ENCODE results near the gene FASTKD1. TPM values are rescaled to one million over a fixed set of nuclear protein-coding genes. Genes with fewer than 3 reads are reported as not detected.

Gene FASTKD1
- total and polyA plus RNA-seq, 10 of the 15 experiments (the other 5 are each of a cell fraction or from before 2014, with no cell fraction given), result 45.6 to 76.1 (median 63.4) TPM

DNA sequence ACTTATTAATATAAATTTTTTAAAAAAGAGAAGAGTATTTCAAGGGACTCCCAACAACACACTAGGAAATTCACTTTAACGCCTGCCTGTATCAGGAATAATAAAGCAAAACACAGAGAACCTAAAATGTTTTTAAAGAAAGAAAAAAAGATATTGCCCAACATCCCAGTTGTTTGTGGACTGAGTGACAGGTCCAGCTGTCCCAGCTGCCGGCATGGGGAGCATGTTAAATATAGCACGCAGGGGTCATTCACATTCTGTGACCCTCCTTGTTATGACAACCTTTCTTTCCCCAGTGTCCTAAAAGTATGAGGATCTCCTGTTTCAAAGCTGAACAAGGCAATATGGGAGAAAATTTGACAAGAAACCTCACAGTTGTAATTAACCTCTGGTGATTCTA is 59.7 kb downstream of the FASTKD1 start:
- Histone ChIP-seq H3K79me2 (ENCODE audit: control insufficient read depth, insufficient read depth, low read length) (no peaks in the 10 kb centered on the region), H3K4me1 (ENCODE audit: control insufficient read depth, insufficient read depth, low read length) (no peaks in the 10 kb centered on the region), H3K36me3 (ENCODE audit: control insufficient read depth in 2 of 2, insufficient read depth in 2 of 2, low read length in 1 of 2) (no peaks in the 10 kb centered on the region), H3K27me3 (replicated peaks in 1 of 2; ENCODE audit: control insufficient read depth in 2 of 2, insufficient read depth in 2 of 2, low read length in 1 of 2) (no peaks in the 10 kb centered on the region; a peak in 1 of 4 replicates), H3K4me2 (ENCODE audit: control insufficient read depth, insufficient read depth) (no peak overlapping the region), H3K27ac (ENCODE audit: control insufficient read depth, insufficient read depth) (no peak overlapping the region), H3K9me3 (replicated peaks; ENCODE audit: control insufficient read depth, insufficient read depth, low read length) (no peaks in the 10 kb centered on the region), H2AFZ (ENCODE audit: control insufficient read depth, low read depth, low read length) (no peak overlapping the region), H3K4me3 (no peak overlapping the region), H4K20me1 (ENCODE audit: control insufficient read depth, insufficient read depth) (no peaks in the 10 kb centered on the region), H3K9ac (ENCODE audit: control insufficient read depth, insufficient read depth, low read length) (no peak overlapping the region)
- no TSS peak for BruUV-seq (replicated peaks)
- ChIA-PET POLR2A (no interaction called here), RAD21 (ENCODE audit: unreplicated experiment) (no interaction called here), SMC1A (ENCODE audit: uncharacterized antibody, unreplicated experiment) (no interaction called here), CTCF (no interaction called here)
- DNase-seq (ENCODE audit: low read depth, low spot score) (no peak), FAIRE-seq (no peak), ATAC-seq (no peak)
- TF ChIP-seq NBN (IDR thresholded peaks at IDR 0.05), result no peak
- TF ChIP-seq HDGF (IDR thresholded peaks at IDR 0.05), result no peak
- TF ChIP-seq, protein P1, sequence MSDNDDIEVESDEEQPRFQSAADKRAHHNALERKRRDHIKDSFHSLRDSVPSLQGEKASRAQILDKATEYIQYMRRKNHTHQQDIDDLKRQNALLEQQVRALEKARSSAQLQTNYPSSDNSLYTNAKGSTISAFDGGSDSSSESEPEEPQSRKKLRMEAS (IDR thresholded peaks at IDR 0.05; ENCODE audit: low read depth, low read length), result no peak
- TF ChIP-seq, protein P2, sequence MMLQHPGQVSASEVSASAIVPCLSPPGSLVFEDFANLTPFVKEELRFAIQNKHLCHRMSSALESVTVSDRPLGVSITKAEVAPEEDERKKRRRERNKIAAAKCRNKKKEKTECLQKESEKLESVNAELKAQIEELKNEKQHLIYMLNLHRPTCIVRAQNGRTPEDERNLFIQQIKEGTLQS (IDR thresholded peaks at IDR 0.05; ENCODE audit: borderline replicate concordance, extremely low read depth, low read depth, low read length), result no peak
- TF ChIP-seq CBX3 (IDR thresholded peaks at IDR 0.05; ENCODE audit: borderline replicate concordance, low read depth), result no peak
- TF ChIP-seq MEF2A (IDR thresholded peaks at IDR 0.05; ENCODE audit: insufficient read depth, low read depth, low read length), result no peak
- no peak for TF ChIP-seq RB1 (IDR thresholded peaks at IDR 0.05; ENCODE audit: borderline replicate concordance)
- 71% methylated on average over 3 of the region's 3 CpGs for whole genome bisulfite sequencing (ENCODE audit: insufficient coverage, insufficient replicate concordance, low lambda C conversion rate, missing lambda C conversion rate)
- intact Hi-C loops (cut with micrococcal nuclease; ENCODE audit: unreplicated experiment) (no loop called here), in situ Hi-C loops (cut with MboI) (no loop called here)

DNA sequence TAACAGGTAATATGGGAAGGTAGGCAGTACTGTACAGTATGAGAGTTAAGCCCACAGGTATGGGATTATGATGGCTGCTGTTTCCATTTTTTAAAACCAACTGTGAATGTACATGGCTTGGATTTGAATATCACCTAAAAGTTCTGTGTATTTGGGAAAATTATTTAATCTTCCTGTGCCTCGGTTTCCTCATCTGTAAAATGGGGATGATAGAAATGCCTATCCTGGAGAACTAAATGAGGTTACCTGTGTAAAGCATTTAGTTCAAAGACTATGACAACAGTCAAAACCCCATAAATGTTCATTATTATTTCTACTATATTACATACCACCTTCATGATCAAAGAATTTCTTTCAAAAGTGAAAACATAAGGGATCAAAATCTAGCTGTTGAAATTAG is 60.6 kb downstream of the FASTKD1 start:
- WGBS (ENCODE audit: insufficient coverage, insufficient replicate concordance, low lambda C conversion rate, missing lambda C conversion rate), result 40% methylated on average over 1 of the region's 1 CpG
- no TSS peak for BruUV-seq (replicated peaks)
- Histone ChIP-seq H3K9me3 (replicated peaks; ENCODE audit: control insufficient read depth, insufficient read depth, low read length) (no peaks in the 10 kb centered on the region), H3K4me1 (ENCODE audit: control insufficient read depth, insufficient read depth, low read length) (no peaks in the 10 kb centered on the region), H3K4me3 (no peak overlapping the region), H3K27ac (ENCODE audit: control insufficient read depth, insufficient read depth) (no peak overlapping the region), H2AFZ (ENCODE audit: control insufficient read depth, low read depth, low read length) (no peak overlapping the region), H3K36me3 (ENCODE audit: control insufficient read depth in 2 of 2, insufficient read depth in 2 of 2, low read length in 1 of 2) (no peaks in the 10 kb centered on the region), H3K4me2 (ENCODE audit: control insufficient read depth, insufficient read depth) (no peak overlapping the region), H3K79me2 (ENCODE audit: control insufficient read depth, insufficient read depth, low read length) (no peaks in the 10 kb centered on the region), H3K9ac (ENCODE audit: control insufficient read depth, insufficient read depth, low read length) (no peak overlapping the region), H3K27me3 (replicated peaks in 1 of 2; ENCODE audit: control insufficient read depth in 2 of 2, insufficient read depth in 2 of 2, low read length in 1 of 2) (no peaks in the 10 kb centered on the region; a peak in 1 of 4 replicates), H4K20me1 (ENCODE audit: control insufficient read depth, insufficient read depth) (no peaks in the 10 kb centered on the region)
- TF ChIP-seq RB1 (IDR thresholded peaks at IDR 0.05; ENCODE audit: borderline replicate concordance), result no peak
- no peak for TF ChIP-seq BCL11A (IDR thresholded peaks at IDR 0.05; ENCODE audit: low read depth, low read length)
- no peak for TF ChIP-seq ZZZ3 (IDR thresholded peaks at IDR 0.05; ENCODE audit: control insufficient read depth, insufficient read length, low read depth)
- ChIA-PET POLR2A (interaction anchor here (0.5 kb wide), 1 partner anchor 11 kb away, joined by 3 read pairs; no protein-coding TSS in a partner anchor), RAD21 (ENCODE audit: unreplicated experiment) (no interaction called here), SMC1A (ENCODE audit: uncharacterized antibody, unreplicated experiment) (no interaction called here), CTCF (no interaction called here)
- no peak for FAIRE-seq
- no peak for ATAC-seq
- intact Hi-C loops (cut with micrococcal nuclease; ENCODE audit: unreplicated experiment) (no loop called here), in situ Hi-C loops (cut with MboI) (no loop called here)
- no peak for DNase-seq (ENCODE audit: low read depth, low spot score)

Data from GM12878 (cell line).